Stimulated activated CD4-positive, alpha-beta T cell treated with anti-CD3 and anti-CD28 coated beads, Interleukin-2, amount 100 ng/mL, for 48 hours (primary cell): ENCODE measurements around the gene PDCD1.
"Not testable (repeated sequence)": the region's sequence is repeated elsewhere in the genome, so short reads cannot be mapped to it uniquely, and the experiment has no call there.

ENCODE experiments used
- DNase-seq, 2 donors: peaks; one replicate each; pipeline ENCODE4 v3.0.0-alpha.2; 2020

The PDCD1 gene

DNA sequence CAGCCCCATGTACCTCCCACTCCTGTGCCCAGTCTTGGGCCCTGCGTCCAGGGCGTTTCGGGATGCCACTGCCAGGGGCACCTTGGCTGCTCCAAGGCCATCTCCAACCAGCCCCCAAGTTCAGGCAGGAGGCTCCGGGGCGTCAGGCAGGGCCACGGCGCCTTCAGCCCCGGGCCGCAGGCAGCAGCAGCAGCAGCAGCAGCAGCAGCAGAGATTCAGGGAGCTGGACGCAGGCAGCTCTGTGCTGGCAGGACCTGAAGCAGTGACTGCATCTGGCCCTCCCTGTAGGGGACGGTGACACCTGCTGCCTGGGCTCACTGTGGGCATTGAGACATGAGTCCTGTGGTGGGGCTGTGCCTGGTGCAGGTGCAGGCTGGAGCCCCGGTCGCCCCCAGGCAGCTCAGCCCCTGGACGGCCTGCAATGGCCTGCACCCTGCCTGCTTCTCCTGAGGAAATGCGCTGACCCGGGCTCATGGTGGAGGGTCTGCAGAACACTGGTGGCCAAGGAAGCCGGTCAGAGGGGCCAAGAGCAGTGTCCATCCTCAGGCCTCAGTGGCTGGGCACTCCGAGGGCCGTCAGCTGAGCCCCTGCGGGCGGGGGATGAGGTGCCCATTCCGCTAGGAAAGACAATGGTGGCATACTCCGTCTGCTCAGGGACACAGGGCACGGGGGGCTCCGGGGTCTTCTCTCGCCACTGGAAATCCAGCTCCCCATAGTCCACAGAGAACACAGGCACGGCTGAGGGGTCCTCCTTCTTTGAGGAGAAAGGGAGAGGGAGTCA is 8.0 kb downstream of the PDCD1 start:
- no peak for DNase-seq

GRCh38 chr2:241849616-241850543 is 8.8 kb downstream of the PDCD1 start:
- DNase-seq: no peak

GRCh38 chr2:241848761-241849615 is 9.7 kb downstream of the PDCD1 start:
- no peak for DNase-seq

DNA sequence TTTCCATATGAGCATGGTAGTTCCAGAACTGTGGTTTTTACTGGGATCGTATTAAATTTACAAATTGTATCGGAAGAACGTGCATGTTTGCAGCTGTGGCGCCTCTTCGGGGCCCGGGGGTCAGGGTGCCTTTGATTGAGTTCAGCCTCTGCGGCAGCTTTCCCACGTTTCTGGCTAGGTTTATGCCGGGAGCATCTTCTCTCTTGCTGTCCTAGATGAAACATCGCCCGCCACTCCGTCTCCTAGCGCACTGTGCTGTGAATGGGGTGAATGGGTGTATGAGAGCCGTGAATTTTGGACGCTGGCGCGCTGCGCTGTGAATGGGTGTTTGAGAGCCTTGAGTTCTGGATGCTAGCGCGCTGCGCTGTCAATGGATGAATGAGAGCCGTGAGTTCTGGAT is 12.3 kb downstream of the PDCD1 start:
- no peak for DNase-seq

DNA sequence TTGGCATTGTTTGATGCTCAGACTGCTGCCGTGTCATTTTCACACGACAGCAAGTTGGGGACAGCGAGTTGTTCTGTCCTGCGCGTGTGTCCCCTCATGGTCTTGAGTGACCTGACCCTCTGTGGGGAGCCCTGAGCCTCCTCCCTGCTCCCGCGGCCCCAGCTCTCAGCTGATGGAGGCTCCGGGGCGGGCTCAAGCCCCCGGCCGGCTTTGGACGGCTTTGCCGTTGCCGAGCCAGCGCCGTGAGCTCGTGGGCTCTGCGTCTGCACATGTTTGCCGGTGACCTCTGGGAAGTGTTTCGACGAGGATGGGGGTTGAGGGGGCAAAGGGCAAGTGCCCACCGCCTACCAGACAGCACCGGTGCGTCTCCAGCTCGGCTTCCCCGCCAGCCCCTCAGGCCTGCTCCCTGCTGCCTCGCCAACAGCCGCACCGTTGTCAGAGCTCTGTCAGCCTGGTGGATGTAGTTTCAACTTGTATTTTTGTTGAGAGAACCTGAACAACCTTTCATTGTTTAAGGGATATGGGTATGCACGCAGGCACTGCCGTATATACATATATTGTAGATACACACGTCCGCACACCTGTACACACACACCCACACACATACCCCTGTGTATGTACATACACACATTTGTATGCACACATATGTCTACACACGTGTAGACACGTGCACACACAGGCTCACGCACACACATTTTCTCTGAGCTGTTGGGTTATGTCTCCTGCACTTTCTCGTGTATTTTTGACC is 13.7 kb downstream of the PDCD1 start:
- no peak for DNase-seq

DNA sequence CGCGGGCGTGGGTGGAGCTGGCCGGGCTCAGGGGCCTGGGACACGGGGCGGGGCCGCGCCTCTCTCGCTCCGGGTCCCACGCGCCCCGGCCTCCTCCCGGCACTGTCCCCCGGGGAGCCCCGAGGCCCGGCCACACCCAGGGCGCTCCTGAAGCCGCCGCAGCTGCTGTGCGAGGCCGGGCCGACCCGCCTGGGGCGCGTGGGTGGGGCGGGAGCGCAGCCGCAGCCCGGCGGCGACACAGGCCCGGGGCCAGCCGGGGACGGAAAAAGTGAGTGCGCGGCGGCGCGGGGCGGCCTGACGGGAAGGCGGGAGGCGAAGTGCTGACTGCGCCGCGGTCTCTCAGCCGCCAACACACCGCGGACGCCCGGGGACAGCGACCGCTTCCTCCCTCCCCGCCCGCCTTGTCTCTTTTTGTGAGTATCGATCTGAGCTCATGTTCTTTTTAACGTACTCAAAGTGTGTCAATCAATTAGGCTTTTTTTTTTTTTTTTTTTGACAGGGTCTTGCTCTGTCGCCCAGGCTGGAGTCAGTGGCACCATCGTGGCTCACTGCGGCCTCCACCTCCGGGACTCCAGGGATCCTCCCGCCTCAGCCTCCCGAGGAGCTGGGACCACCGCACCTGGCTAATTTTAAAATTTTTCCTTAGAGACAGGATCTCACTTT is 14.5 kb downstream of the PDCD1 start:
- DNase-seq: peak; percentile 82 to 87

DNA sequence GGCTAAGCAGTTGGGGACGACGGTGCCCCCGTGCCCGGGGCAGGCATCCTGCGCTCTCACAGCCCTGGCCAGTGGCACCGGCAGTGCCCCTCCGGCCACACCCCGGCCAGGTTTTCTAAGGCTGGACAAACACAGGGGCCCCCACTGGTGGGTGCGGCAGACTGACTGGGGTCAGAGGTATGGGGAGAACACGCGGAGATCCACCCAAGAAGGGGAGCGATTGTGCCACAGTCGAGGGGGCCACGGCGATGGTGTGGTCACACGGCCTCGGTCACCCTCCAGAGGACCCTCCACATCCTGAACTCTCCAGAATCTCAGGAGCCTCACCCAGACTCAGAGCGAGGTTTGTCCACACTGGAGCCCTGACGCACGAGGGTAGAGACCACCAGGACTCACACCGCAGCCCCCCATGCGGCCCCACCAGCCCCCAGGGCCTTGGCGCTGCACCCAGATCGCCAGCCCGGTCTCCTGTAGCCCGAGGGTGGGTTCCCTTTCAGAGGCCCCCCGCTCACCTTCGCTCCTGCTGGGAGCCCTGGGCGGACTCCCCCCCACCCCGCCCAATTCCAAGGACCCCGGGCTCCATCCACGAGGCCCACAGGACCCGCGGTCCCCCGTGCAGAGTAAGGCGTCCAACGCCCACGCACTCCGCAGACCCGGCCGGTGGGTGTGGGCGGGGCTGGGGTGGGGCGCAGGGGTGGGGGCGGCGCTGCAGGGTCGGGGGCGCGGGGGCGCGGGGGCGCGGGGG is 15.2 kb downstream of the PDCD1 start:
- DNase-seq: no peak

DNA sequence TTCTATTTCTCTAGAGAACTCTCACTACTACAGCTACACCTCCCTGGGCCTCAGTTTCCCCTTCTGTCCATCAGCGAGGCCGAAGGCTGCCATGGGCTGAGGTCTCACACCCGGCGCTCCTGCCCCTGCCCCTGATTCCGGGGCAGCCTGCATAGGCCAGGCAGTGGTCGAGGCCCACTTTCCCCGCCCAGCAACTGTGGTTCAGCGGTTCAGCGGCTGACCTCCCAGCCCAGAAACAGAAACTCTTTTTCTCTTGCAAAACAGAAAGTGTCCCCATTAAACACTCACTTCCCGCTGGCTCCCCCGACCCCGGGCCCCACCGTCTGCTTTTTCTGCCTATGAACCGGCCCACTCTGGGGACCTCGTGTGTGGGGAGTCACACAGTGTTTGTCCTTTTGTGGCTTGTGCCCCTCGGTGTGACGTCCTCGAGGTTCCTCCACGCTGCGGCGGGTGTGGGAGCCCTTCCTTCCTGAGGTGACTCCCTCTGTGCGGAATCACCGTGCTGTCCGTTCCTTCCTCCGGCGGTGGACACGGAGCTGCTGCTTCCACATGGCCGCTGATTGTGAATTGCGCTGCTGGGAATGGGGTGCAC is 16.0 kb downstream of the PDCD1 start:
- no peak for DNase-seq

- DNase-seq: no peak
These were observed 16.7 kb downstream of the PDCD1 start for GRCh38 chr2:241842067-241842415.

GRCh38 chr2:241841181-241842066 is 17.3 kb downstream of the PDCD1 start:
- no peak for DNase-seq

GRCh38 chr2:241837197-241837965 is 21.3 kb downstream of the PDCD1 start:
- DNase-seq: no peak

- DNase-seq: no peak
These were observed 22.4 kb downstream of the PDCD1 start for GRCh38 chr2:241836292-241836691.

DNA sequence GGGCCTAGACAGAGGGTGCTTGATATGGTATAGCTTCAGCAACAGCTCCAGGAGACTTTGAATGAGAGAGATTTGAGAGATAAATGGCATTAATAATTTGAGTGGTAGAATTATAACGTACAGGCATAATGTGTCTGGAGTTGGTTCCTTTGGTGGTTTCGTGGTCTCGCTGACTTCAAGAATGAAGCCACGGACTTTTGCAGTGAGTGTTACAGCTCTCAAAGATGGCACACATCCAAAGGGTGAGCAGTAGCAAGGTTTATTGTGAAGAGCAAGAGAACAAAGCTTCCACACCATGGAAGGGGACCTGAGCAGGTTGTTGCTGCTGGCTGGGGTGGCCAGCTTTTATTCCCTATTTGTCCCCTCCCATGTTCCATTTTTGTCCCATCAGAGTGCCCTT is 23.1 kb downstream of the PDCD1 start:
- DNase-seq: no peak

DNA sequence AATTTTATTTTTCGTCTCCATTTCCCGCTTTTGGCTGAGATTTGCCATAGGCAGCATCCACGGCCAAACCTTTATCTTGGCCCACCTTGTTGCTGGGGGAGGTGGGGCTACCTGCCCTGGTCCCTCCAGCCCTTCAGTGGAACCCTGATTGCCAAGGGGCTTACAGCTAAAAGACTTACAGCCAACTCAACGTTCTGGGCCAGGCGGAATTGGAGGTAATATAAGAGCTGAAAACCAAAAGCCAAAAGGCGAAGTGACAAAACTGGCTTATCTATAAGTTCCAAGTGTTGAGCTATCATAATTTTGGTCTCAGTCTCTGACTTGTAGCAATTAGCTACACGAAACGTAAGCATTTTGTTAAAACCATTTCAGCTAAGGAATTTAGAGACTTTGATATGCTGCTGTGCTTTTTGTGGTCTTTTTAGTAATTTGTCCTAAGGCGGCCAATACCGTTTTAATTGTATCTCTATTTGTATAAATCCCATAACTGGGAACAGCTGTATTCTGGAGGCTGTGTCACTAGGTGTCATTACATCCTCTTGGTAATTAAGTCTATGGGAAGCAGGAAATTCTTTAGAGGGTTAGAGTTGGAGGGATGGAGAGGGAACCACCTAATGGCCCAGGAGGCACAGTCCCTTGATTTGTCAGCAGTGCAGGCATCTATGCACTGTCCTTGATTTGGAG is 24.0 kb downstream of the PDCD1 start:
- no peak for DNase-seq

DNA sequence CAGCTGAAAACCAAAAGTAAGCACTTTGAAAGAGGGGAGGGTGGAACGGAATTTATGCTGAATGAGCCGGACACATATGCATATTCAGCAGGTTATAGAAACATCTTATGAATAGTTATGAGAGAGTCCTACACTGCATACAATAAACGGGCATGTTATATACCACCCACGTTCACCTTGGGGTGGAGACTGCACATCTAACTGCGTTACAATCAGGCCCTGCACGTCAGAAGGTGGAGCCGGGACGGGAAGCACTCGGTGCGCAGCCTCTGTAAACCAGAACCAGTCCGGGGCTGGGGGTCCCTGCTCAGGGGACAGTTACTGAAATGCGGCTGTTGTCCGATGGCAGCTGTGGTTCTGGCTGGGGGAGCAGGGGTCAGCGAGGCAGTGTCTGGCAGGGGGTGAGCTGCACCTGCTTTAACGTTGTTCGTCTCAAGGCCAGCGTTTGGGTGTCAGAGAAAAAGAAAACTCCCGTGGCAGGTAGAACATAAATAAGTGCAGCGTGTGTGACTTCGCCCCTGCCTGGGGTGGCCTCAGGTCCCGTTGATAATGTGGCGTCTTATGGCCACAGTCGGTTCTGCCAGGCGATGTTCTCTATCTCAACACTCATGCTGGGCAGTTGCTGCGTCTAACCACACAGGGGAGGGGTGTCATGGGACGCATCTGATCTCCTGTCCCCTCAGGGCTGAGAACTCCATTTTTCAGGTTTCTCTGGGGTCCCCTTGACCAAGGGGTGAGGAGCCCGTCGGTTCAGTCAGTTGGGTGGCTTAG is 24.8 kb downstream of the PDCD1 start:
- not testable (repeated sequence) for DNase-seq

- no peak for DNase-seq
These were observed 25.5 kb downstream of the PDCD1 start for GRCh38 chr2:241833101-241833663.

- DNase-seq: no peak
These were observed 31.3 kb downstream of the PDCD1 start for GRCh38 chr2:241827394-241827793.
